Measurements from ENCODE around the gene TMEM158. TPM values are rescaled to one million over a fixed set of nuclear protein-coding genes. Genes with fewer than 3 reads are reported as not detected.

TMEM158 gene
- total RNA-seq, 1 experiment from 2014 or later, result 9.2 TPM

Other genes with a start within 250 kb of the TMEM158 start
- 0.37 and 1.3 TPM in 2 replicates for gene CLEC3B, start 200.0 kb downstream of the TMEM158 start, total RNA-seq (2014; rRNA removed; shearing (Covaris generic))
- gene CDCP1, start 79.9 kb downstream of the TMEM158 start, total RNA-seq (2014; rRNA removed; shearing (Covaris generic)), result 0.12 and 0.31 TPM in 2 replicates
- gene LARS2, start 162.3 kb upstream of the TMEM158 start, total RNA-seq (2014; rRNA removed; shearing (Covaris generic)), result 7.4 and 10.2 TPM in 2 replicates

All from H4 (cell line).